Islet of Langerhans (tissue), 1 donor: ENCODE data around the gene INTS13.
"Not testable (repeated sequence)": the region's sequence is repeated elsewhere in the genome, so short reads cannot be mapped to it uniquely, and the experiment has no call there.

Experiments used
- FAIRE-seq: peaks from one replicate; lab custom pipeline; 2011; peaks lifted over from hg19 to GRCh38; lab: Jason Lieb, UNC

The INTS13 gene

DNA sequence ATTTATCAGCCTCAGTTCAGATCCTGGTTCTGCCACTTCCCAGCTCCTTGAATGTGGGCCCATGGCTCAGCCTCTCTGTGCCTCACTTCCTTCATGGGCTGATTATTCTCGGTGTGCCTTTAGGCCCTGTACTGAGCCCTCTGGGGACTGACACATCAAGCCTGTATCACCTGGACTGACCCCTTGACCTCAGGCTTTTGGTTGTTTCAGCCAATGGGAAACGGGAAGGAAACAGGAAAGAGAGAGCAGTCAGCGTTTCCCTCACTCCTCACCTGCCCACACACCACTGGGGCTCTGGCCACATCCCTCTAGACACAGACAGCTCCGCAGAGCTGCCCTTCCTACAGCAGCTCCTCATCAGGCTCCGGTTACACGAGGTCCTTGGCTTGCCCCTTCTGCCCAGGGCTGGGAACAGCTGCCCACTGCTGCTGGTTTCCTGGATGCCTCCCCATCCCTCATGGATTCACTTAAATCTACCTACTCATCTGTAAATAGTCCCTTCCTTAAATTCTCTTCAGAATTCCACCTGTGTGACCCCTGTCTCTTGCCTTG is 67.8 kb downstream of the INTS13 start:
- FAIRE-seq: no peak

DNA sequence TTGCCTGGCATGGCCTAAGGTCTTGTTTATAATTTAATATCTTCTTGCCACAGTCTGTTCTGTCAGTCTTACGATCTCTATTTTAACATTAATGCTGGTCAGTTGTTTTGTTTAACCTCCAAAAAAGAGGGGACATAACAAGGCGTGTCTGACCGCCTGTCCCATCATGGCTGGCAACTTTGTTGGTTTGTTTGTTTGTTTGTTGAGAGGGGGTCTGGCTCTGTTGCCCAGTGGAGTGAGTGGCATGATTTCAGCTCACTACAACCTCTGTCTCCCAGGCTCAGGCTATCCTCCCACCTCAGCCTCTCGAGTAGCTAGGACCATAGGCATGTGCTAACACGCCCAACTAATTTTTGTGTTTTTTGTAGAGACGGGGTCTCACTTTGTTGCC is 68.7 kb downstream of the INTS13 start:
- FAIRE-seq: no peak

DNA sequence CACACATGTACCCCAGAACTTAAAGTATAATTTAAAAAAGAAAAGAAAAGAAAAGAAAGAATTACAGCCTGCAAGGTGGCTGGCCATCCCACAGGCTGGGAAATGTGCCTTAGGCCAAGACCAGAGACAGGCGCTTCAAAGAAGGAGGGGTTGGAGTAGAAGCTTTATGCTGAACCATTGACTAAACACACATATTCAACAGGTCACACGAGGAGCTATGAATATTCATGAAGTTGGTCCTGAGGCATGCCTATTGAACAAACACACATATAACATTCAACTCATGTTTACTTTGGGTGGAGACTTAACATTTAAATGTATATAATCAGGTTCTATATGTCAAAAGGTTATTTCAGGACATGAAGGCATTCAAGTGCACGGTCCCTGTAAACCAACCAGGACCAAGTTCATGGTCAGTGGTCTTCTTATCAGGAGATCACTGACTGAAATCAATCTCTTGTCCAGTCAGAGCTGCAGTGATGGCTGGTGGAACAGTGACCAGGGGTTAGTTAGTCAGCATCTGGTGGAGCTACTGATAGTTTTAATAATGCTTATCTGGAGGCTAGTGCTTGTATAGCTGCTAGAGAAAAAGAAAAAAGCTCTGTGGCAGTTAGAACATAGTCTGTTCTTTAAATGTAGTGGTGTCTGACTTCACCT is 69.2 kb downstream of the INTS13 start:
- FAIRE-seq: no peak

DNA sequence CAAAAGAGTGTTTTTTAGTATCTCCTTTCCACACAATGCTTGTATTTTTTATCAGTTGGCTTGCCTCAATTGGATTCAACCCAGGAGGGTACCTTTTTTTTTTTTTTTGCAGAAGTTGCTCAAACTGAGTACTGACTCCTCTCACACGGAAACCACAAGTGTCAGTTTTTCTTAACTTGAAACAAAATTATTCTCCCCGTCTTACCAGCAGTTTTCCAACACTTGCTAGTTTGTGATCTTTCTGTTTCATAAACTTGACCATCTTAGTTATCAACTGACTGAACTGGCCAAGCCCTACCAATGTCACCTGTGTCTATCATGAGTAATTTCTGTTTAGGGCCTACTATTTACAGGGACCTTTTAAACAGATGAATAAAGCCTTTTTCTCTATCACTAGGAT is 70.7 kb downstream of the INTS13 start:
- FAIRE-seq: no peak

DNA sequence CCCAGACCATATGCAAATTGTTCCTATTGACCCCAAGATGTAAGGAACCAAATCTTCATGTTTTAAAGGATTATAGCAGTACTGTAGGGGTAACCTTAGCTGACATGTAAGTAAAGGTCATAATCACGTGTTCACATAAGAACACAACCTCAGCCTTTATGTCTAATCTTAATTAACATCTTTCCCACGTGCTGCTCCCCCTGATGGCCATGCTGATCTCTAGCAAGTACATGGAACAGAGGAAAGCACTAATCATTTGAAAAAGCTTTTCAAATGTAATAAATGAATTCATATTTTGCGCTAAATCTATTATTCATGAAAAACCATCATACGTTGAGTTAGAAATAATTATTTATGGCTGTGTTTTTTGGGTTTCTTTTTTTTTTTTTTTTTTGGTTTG is 74.3 kb downstream of the INTS13 start:
- no peak for FAIRE-seq

DNA sequence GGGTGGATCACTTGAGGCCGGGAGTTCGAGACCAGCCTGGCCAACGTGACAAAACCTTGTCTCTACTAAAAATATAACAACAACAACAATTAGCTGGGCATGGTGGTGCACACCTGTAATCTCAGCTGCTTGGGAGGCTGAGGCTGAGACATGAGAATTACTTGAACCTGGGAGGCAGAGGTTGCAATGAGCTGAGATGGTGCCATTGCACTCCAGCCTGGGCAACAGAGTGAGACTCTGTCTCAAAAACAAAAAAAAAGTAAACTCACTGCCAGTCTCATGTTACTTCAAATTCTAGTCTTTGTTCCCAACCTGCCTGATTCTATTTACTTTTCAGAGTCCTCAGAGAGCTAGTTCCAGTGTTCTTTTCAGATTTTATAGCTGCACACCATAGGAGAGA is 75.0 kb downstream of the INTS13 start:
- not testable (repeated sequence) for FAIRE-seq

DNA sequence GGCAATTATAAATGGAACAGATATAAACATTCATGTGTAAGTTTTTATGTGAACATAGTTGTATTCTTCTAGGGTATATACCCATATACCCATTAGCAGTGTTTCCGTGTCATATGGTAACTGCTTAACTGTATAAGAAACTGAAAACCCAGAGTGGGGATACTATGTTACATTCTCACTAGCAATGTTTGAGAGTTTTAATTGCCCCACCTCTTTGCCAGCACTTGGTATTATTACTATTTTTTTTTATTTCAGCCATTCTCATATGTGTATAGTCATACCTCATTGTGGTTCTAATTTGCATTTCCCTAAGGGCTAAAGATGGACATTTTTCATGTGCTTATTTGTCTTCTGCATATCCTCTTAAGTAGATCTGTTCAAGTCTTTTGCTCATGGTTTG is 76.1 kb downstream of the INTS13 start:
- FAIRE-seq: no peak

DNA sequence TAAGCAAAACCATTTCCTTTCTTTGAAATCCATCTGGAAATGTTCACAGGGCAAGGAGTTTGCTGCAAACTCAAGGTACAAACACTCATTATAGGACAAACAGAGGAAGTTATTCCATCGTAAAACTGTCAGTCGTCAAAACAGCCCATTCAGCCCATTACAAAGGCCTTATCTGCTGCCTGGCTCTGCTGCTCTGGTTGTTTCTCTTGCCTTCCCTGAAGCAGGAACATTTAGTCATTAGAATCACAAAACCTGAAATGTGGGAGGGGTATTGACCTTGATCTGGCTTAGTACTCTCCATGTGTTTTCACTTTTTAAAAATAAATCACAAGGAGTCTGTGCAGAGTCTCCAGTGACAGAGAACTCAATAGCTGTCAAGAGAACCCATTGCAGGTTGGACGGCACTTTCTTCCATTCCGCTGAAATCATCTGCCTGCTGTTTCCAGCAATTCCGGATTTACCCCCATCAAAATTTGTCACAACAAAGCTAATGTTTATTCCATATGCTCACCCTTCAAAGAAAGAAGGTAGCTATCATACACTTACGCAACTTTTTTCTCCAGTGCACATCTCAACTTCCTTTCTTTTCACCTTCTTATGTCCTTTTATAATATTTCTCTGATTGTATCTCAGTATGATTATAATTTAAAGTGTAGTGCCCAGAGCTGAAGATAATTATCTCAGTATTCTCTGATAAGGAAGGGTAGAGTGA is 80.2 kb downstream of the INTS13 start:
- no peak for FAIRE-seq

DNA sequence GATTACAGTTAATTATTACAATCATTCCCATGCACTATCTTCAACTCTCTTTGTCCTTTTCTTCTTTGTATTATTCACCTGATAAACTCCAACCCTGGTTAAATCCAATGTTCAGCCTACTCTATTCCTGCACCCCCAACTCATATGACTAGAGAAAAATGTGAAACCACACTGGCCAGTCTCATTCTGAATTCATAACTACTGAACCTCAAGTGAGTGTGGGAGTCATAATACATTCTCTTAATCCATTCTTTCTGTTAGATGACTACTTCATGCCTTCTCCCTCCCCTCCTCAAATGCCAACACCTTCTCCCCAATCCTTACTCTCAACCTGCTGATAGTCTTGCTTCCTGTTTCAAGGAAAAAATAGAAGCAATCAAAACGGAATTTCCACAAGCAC is 82.4 kb downstream of the INTS13 start:
- FAIRE-seq: no peak
